GM12878 (cell line): ENCODE data around the gene GRIK3. TPM values are rescaled to one million over a fixed set of nuclear protein-coding genes. Genes with fewer than 3 reads are reported as not detected.

Experiments used
- ATAC-seq: fragments of 200-7000 bp; cut with Tn5 transposase; 3 replicates; pipeline ENCODE4 v1.9.1; 2020; ENCODE audit warnings: mild to moderate bottlenecking, moderate library complexity
- BruUV-seq: library from RNA; stranded (reverse); fragments of 400-500 nt; replicated peaks from 2 replicates; lab custom pipeline; 2021; lab: Mats Ljungman, UMichigan
- CTCF ChIA-PET: fragments of 300-600 bp; sonication (Branson Sonifier 250); formaldehyde crosslinking; extraction: SDS; loops from one replicate; lab custom pipeline; 2021; ENCODE audit warnings: inconsistent platforms; lab: Yijun Ruan, JAX
- POLR2A ChIA-PET: fragments of 350-600 bp; formaldehyde crosslinking; extraction: SDS; loops from one replicate; lab custom pipeline; 2021; ENCODE audit warnings: inconsistent platforms; lab: Charles Lee
- RAD21 ChIA-PET: fragments of 300-600 bp; sonication (Branson Sonifier 250); formaldehyde crosslinking; loops from one replicate; lab custom pipeline; 2023; ENCODE audit warnings: antibody characterized with exemption; ENCODE audit not compliant: unreplicated experiment; lab: Charles Lee
- SMC1A ChIA-PET: fragments of 300-600 bp; sonication (Branson Sonifier 250); formaldehyde crosslinking; loops from one replicate; lab custom pipeline; 2023; ENCODE audit not compliant: unreplicated experiment, uncharacterized antibody; lab: Charles Lee
- DNase-seq: peaks from one replicate; pipeline ENCODE4 v3.0.0-alpha.2; 2011; ENCODE audit warnings: low read depth, low spot score
- FAIRE-seq: peaks from 3 replicates; lab custom pipeline; 2011; peaks lifted over from hg19 to GRCh38; lab: Jason Lieb, UNC
- H2AFZ ChIP-seq: 2 replicates; pipeline ENCODE4 v1.6.0; 2011; ENCODE audit warnings: low read depth, low read length, control low read depth; ENCODE audit not compliant: control insufficient read depth
- H3K27ac ChIP-seq: 2 replicates; pipeline ENCODE4 v1.5.1; 2011; ENCODE audit warnings: control low read depth; ENCODE audit not compliant: control insufficient read depth, insufficient read depth
- H3K27me3 ChIP-seq, 2 experiments: replicated peaks in 1 of 2; 2 replicates each; pipeline versions ENCODE4 v1.6.0 to v1.6.1; 2011; ENCODE audit warnings: low read length in 1 of 2; ENCODE audit not compliant: control insufficient read depth in 2 of 2, insufficient read depth in 2 of 2
- H3K36me3 ChIP-seq, 2 experiments: 2 replicates each; pipeline ENCODE4 v1.5.1; 2011; ENCODE audit warnings: low read length in 1 of 2; ENCODE audit not compliant: control insufficient read depth in 2 of 2, insufficient read depth in 2 of 2
- H3K4me1 ChIP-seq: 2 replicates; pipeline ENCODE4 v1.6.1; 2011; ENCODE audit warnings: mild to moderate bottlenecking, low read length, moderate library complexity, mixed read lengths; ENCODE audit not compliant: control insufficient read depth, insufficient read depth
- H3K4me2 ChIP-seq: 2 replicates; pipeline ENCODE4 v1.6.0; 2011; ENCODE audit warnings: control low read depth; ENCODE audit not compliant: control insufficient read depth, insufficient read depth
- H3K4me3 ChIP-seq: fragments of 200-600 bp; sonication (generic); 2 replicates; pipeline ENCODE4 v1.5.1; 2016
- H3K79me2 ChIP-seq: 2 replicates; pipeline ENCODE4 v1.6.0; 2011; ENCODE audit warnings: low read length; ENCODE audit not compliant: control insufficient read depth, insufficient read depth
- H3K9ac ChIP-seq: 2 replicates; pipeline ENCODE4 v1.8.0; 2011; ENCODE audit warnings: low read length, control low read depth, mixed read lengths; ENCODE audit not compliant: control insufficient read depth, insufficient read depth
- H3K9me3 ChIP-seq: replicated peaks from 3 replicates; pipeline ENCODE4 v1.5.1; 2011; ENCODE audit warnings: mild to moderate bottlenecking, low read length; ENCODE audit not compliant: control insufficient read depth, insufficient read depth
- H4K20me1 ChIP-seq: 2 replicates; pipeline ENCODE4 v1.6.0; 2011; ENCODE audit not compliant: control insufficient read depth, insufficient read depth
- BACH1 ChIP-seq: fragments of 450-650 bp; IDR thresholded peaks from 2 replicates; pipeline ENCODE4 v1.6.1; 2017; ENCODE audit warnings: mild to moderate bottlenecking, borderline replicate concordance
- HDAC2 ChIP-seq: fragments of 200-600 bp; sonication (generic); IDR thresholded peaks from 2 replicates; pipeline ENCODE4 v1.6.1; 2017
- JUND ChIP-seq: IDR thresholded peaks from 2 replicates; pipeline ENCODE4 v1.6.1; 2012; ENCODE audit warnings: low read depth, mild to moderate bottlenecking, low read length, improper control_type of control experiment, moderate library complexity
- RELA ChIP-seq: fragments of 450-650 bp; IDR thresholded peaks from 2 replicates; pipeline ENCODE4 v1.8.0; 2014; ENCODE audit warnings: borderline replicate concordance; ENCODE audit not compliant: partially characterized antibody
- ZNF24 ChIP-seq: fragments of 450-650 bp; IDR thresholded peaks from 2 replicates; pipeline ENCODE4 v1.6.1; 2017; ENCODE audit warnings: antibody characterized with exemption, mild to moderate bottlenecking
- WGBS: methylation state at CpG from one replicate; pipeline ENCODE4 v1.1.6; 2016; ENCODE audit warnings: low lambda C conversion rate; ENCODE audit not compliant: insufficient replicate concordance, insufficient coverage; ENCODE audit errors: missing lambda C conversion rate; 5-methylcytosine and 5-hydroxymethylcytosine counted together
- in situ Hi-C: fragments of 300-500 bp; cut with MboI; formaldehyde crosslinking; loops from 9 replicates; pipeline ENCODE4 v1.14.3; 2018; ENCODE audit warnings: mixed read lengths
- intact Hi-C: fragments of 100-400 bp; cut with micrococcal nuclease; formaldehyde crosslinking; loops from one replicate; pipeline ENCODE4 v1.14.2; 2022; ENCODE audit not compliant: unreplicated experiment
- polyA plus RNA-seq, 11 experiments: library from polyadenylated mRNA; depleted of rRNA in 4 of 11; unstranded in 6 of 11; stranded (reverse) in 5 of 11; fragments of >200 nt; fragmentation: Nextera tagmentation in 4 of 11; fragmentation: Illumina TruSeq in 1 of 11; extraction: Ambion mirVana in 4 of 11; extraction: Trizol in 1 of 11; gene quantifications; 1 replicate in 1 of 11; 2 replicates in 10 of 11; pipeline versions ENCODE4 v1.2.1 to v1.2.3, GENCODE V29; 2011 to 2016; ENCODE audit warnings: inconsistent platforms in 2 of 11, missing spikeins in 2 of 11, low read depth in 1 of 11
- total RNA-seq, 4 experiments: library from RNA; depleted of rRNA in 3 of 4; stranded (reverse); fragments of >200 nt in 3 of 4; fragmentation: Illumina TruSeq in 1 of 4; extraction: Trizol in 1 of 4; gene quantifications; 2 replicates each; pipeline versions ENCODE4 v1.2.1 to v1.2.3, GENCODE V29; 2013 to 2021
- TF ChIP-seq, protein P1 (sequence below): IDR thresholded peaks from 2 replicates; pipeline ENCODE4 v1.6.1; 2011; ENCODE audit warnings: borderline replicate concordance, low read depth, mild to moderate bottlenecking, moderate library complexity, mixed read lengths, low read length; ENCODE audit not compliant: insufficient read depth; ENCODE audit errors: extremely low read length
- TF ChIP-seq, protein P2 (sequence below): IDR thresholded peaks from 2 replicates; pipeline ENCODE4 v1.6.1; 2012; ENCODE audit warnings: low read depth, low read length, improper control_type of control experiment
- TF ChIP-seq, protein P3 (sequence below): fragments of 150-350 bp; IDR thresholded peaks from 2 replicates; pipeline ENCODE4 v1.6.1; 2016; ENCODE audit warnings: low read depth, low read length

The GRIK3 gene
- total and polyA plus RNA-seq, 10 of the 15 experiments (the other 5 are each of a cell fraction or from before 2014, with no cell fraction given), result not detected

DNA sequence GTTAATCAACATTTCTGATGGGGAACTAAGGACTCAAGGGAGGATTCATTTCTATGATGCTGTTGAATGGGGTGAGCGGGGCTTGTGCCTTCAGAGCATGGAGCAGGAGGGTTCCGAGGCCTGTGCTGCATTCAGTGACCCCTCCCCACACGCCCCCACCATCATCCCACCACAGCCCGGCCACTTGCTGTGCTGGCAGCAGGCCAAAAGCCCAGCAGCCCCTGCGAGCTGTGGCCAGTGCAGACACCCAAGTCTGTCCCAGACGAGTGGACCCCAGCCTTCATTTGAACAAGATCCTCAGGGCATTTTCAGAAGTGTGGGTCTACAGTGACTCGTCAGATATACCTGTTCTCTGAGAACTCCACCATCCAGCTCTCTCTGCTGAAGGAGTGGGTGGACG, 242.0 kb downstream of the GRIK3 start:
- RAD21 ChIA-PET, result no interaction called here
- H4K20me1 ChIP-seq, result no peaks in the 10 kb centered on the region
- in situ Hi-C loops, result no loop called here
- WGBS, result 1% methylated on average over 8 of the region's 8 CpGs
- SMC1A ChIA-PET, result no interaction called here
- DNase-seq (no peak), ATAC-seq (no peak), FAIRE-seq (no peak)
- H3K27me3 ChIP-seq, result no peaks in the 10 kb centered on the region; a peak in 1 of 4 replicates
- no peak overlapping the region for H2AFZ ChIP-seq
- no peak overlapping the region for H3K4me2 ChIP-seq
- H3K9ac ChIP-seq, result no peak overlapping the region
- intact Hi-C loops, result no loop called here
- H3K9me3 ChIP-seq, result no peaks in the 10 kb centered on the region
- no TSS peak for BruUV-seq
- H3K4me3 ChIP-seq, result no peak overlapping the region
- no peaks in the 10 kb centered on the region for H3K4me1 ChIP-seq
- H3K79me2 ChIP-seq, result no peaks in the 10 kb centered on the region
- CTCF ChIA-PET, result interaction anchor here (0.6 kb wide), 1 partner anchor 366 kb away, joined by 5 read pairs; no protein-coding TSS in a partner anchor
- POLR2A ChIA-PET, result no interaction called here
- no peaks in the 10 kb centered on the region for H3K36me3 ChIP-seq
- no peak overlapping the region for H3K27ac ChIP-seq
- TF ChIP-seq ZNF24, result no peak
- TF ChIP-seq, protein P1, sequence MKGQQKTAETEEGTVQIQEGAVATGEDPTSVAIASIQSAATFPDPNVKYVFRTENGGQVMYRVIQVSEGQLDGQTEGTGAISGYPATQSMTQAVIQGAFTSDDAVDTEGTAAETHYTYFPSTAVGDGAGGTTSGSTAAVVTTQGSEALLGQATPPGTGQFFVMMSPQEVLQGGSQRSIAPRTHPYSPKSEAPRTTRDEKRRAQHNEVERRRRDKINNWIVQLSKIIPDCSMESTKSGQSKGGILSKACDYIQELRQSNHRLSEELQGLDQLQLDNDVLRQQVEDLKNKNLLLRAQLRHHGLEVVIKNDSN, result no peak

DNA sequence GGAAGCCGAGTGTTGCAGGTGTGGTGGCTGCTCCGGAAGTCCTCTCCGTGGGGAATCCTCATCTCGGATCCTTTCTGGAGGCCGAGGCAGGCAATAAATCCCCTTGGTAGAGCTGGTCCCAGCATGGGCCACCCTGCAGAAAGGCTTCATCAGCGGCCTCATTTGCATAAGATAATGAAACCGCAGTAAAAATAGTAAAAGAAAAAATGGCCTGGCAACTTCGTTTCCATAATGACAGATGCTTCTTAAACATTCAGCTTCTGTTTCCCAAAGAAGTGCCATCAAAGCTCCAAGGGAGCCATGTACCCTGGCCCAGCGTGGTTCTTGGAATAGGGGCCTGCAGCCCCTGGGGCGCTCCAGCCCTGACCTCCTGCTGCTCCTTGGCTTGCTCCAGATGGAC, 244.1 kb downstream of the GRIK3 start:
- CTCF ChIA-PET, result interaction anchor here (0.7 to 1.5 kb wide), 3 partner anchors 214 to 1899 kb away, joined by 3 to 4 read pairs (median 4); no protein-coding TSS in a partner anchor
- POLR2A ChIA-PET, result no interaction called here
- H3K4me2 ChIP-seq, result no peak overlapping the region
- H3K27me3 ChIP-seq, result no peaks in the 10 kb centered on the region; a peak in 1 of 4 replicates
- SMC1A ChIA-PET, result no interaction called here
- no peak overlapping the region for H3K27ac ChIP-seq
- no TSS peak for BruUV-seq
- intact Hi-C loops (no loop called here), in situ Hi-C loops (no loop called here)
- WGBS, result 15% methylated on average over 10 of the region's 10 CpGs
- H3K4me3 ChIP-seq, result no peak overlapping the region
- H3K79me2 ChIP-seq, result no peaks in the 10 kb centered on the region
- H2AFZ ChIP-seq, result no peak overlapping the region
- DNase-seq (no peak), FAIRE-seq (no peak), ATAC-seq (no peak)
- H3K9me3 ChIP-seq, result no peaks in the 10 kb centered on the region
- no peak overlapping the region for H3K9ac ChIP-seq
- TF ChIP-seq BACH1 (no peak), JUND (no peak), RELA (no peak), HDAC2 (no peak)
- TF ChIP-seq, protein P2, sequence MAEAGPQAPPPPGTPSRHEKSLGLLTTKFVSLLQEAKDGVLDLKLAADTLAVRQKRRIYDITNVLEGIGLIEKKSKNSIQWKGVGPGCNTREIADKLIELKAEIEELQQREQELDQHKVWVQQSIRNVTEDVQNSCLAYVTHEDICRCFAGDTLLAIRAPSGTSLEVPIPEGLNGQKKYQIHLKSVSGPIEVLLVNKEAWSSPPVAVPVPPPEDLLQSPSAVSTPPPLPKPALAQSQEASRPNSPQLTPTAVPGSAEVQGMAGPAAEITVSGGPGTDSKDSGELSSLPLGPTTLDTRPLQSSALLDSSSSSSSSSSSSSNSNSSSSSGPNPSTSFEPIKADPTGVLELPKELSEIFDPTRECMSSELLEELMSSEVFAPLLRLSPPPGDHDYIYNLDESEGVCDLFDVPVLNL, result no peak
- TF ChIP-seq, protein P3, sequence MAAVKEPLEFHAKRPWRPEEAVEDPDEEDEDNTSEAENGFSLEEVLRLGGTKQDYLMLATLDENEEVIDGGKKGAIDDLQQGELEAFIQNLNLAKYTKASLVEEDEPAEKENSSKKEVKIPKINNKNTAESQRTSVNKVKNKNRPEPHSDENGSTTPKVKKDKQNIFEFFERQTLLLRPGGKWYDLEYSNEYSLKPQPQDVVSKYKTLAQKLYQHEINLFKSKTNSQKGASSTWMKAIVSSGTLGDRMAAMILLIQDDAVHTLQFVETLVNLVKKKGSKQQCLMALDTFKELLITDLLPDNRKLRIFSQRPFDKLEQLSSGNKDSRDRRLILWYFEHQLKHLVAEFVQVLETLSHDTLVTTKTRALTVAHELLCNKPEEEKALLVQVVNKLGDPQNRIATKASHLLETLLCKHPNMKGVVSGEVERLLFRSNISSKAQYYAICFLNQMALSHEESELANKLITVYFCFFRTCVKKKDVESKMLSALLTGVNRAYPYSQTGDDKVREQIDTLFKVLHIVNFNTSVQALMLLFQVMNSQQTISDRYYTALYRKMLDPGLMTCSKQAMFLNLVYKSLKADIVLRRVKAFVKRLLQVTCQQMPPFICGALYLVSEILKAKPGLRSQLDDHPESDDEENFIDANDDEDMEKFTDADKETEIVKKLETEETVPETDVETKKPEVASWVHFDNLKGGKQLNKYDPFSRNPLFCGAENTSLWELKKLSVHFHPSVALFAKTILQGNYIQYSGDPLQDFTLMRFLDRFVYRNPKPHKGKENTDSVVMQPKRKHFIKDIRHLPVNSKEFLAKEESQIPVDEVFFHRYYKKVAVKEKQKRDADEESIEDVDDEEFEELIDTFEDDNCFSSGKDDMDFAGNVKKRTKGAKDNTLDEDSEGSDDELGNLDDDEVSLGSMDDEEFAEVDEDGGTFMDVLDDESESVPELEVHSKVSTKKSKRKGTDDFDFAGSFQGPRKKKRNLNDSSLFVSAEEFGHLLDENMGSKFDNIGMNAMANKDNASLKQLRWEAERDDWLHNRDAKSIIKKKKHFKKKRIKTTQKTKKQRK, result no peak
- H3K4me1 ChIP-seq, result no peaks in the 10 kb centered on the region
- RAD21 ChIA-PET, result no interaction called here
- H3K36me3 ChIP-seq, result no peaks in the 10 kb centered on the region
- H4K20me1 ChIP-seq, result no peaks in the 10 kb centered on the region
